HG03045 (cell line): ENCODE data around the gene GRID2.

Experiments
- ATAC-seq: cut with Tn5 transposase; IDR thresholded peaks from one replicate; pipeline ENCODE4 v1.9.1; 2021; ENCODE audit warnings: mild to moderate bottlenecking, moderate library complexity; ENCODE audit not compliant: unreplicated experiment

Gene GRID2

DNA sequence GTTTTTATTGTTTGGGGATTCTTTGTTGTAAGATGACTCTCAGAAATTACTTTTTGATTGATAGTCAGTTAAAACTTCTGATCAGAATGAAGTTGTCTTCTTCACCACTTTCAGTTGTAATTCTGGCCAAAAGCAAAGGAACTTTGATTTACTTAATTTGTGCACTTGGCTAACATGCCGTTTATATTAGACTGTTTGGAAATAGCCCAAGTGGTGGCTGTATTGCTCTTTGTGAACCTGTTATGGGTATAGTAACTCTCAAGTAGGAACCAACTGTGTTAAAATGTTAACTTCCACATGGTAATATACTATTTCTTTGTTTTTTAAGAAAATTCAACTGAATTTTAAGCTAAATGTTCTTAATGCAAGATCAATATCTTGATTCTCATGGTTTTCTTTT lies 581.9 kb downstream of the GRID2 start:
- ATAC-seq: no peak

- ATAC-seq: no peak
Observed at GRCh38 chr4:92952426-92952825, 648.7 kb downstream of the GRID2 start.

DNA sequence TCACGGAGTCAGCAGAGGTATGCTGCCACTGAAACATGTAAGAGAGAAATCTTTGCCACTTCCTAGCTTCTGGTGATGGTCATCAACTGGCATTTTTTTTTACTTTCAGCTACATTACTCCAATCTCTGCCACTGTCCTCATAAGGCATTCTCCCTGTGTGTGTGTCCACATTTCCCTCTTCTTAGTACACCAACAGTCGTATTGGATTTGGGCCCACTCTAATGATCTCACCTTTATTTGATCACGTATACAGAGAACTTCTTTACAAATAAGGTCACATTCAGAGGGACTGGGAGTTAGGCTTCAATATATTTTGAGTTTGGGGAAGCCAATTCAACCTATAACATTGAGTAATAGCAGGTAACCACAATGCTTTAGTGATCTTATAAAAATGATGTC lies 649.1 kb downstream of the GRID2 start:
- no peak for ATAC-seq

- no peak for ATAC-seq
Observed at GRCh38 chr4:92953462-92953861, 649.7 kb downstream of the GRID2 start.

GRCh38 chr4:92961881-92962280 lies 658.1 kb downstream of the GRID2 start:
- no peak for ATAC-seq

GRCh38 chr4:92962831-92963230 lies 659.1 kb downstream of the GRID2 start:
- no peak for ATAC-seq

- ATAC-seq: no peak
Observed at GRCh38 chr4:92968556-92968955, 664.8 kb downstream of the GRID2 start.

DNA sequence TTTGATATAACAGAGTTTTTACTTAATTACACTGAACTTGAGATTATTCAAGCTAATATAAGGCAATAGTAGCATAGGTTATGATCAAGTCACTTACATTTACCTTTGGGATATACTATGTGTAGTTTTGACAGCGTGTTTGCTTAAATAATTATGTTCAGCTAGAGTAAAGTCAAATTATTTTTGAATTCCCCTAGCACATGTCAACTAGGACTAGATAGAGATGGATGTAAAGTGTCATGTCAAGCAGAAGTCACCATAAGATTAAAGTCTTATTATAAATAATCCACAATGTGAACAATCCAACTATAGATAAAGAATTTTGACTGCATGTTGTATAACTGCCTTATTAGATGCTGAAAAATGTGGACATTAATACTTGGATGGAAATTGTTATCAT lies 665.2 kb downstream of the GRID2 start:
- ATAC-seq: no peak

DNA sequence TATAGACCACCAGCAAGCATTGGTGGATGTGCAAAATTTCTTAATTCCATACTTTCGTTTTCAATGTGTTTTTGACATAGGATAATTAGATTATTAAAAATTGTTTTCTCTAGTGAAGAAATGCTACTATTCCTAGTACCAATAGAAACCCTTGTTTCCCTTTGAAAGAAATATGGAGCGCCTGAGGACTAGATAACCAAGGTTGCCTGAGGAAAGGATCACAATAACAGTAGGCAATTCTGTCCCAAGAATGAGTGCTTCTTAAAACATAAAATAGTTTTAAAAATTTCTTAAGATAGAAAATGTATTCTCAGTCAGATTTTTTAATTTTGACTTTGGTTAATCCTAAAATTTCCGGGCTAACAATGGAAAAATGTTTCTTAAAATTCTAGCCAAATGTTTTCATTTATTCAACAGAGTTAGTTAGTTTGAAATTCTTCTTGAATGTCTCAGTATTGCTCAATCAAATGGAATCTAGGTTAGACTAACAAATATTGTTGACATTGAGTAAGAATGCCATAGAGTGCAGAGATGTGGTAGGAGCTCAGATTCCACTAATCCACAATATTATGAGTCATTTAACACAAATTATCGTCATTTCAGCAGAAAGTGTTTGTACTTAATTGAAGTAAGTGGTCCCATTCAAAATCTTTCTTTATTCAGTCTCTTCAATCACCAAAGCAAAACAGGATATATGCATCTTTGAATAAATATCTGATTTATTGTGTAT lies 666.0 kb downstream of the GRID2 start:
- ATAC-seq: no peak

GRCh38 chr4:92970996-92971395 lies 667.2 kb downstream of the GRID2 start:
- no peak for ATAC-seq

- ATAC-seq: no peak
Observed at GRCh38 chr4:92988301-92988700, 684.5 kb downstream of the GRID2 start.

- ATAC-seq: no peak
Observed at GRCh38 chr4:92992758-92993157, 689.0 kb downstream of the GRID2 start.

DNA sequence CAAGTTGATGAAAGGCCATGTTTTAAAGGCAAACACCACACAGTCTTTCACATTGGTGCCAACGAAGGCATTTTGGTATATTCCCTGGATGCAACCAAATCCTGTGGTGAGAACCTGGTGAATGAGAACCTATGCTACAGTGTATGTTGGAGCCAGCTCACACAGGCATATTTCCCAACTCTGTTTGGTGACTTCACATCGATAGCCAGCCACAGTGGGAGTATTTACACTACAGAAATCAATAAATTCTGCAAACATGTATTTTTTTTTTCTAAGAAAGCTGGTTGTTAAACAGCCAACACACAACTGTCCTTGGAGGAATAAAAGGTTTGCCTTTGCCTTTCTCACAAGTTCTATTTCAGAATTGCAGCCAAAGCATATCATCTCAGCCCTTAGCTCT lies 691.0 kb downstream of the GRID2 start:
- no peak for ATAC-seq

- ATAC-seq: no peak
Observed at GRCh38 chr4:92996533-92996932, 692.8 kb downstream of the GRID2 start.

DNA sequence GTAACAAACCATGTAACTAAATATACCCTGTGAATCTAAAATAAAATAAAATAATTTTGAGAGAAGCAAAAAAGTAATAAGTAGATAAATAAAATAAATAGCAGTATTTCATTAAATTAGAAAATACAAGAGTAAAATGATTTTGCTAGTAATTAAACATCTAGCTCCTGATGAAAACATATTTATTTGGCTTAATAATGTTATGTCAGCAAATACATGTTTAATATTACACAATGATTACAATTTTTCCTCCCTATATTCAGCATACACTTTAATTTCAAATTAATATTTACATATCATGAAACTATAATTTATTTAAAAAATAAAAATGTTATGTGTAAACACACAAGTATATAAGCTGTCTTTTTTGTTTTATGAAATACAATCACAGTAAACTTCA lies 697.1 kb downstream of the GRID2 start:
- no peak for ATAC-seq

DNA sequence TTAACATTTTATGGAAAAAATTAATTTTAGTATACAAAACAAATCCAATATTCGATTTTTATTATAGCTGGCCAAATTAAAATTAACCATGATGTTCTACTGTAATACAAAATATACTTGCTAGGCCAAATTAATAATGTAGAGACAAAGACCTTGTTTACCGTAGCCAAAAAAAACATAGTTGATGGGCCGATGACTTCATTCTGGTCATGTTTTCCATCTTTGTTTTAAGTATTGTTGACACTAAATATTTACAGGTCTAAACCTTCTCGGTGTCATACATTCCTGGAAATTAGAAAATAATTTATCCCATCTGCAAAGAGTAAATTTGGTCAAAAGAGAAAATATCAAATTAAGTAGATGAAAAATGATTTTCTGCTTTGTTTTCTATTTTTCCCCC lies 698.5 kb downstream of the GRID2 start:
- no peak for ATAC-seq

DNA sequence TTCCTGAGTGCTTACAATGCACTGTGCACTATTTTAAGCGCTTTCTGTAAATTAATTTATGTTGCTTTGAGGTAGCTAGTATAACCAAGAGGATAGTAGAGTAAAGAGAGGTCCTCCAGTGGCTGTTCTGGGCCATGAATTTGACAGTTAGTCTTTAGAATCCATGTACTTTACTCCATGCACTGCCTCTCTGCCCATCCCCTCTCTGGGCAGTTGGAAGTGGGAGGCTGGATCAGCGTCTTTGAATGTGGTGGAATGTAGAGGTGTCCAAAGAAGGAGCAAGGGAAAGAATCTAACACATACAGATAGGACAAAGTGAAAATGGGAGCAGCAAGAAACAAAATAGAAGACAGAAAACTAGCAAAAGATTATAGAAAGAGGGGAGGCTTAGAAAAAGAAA lies 712.6 kb downstream of the GRID2 start:
- ATAC-seq: no peak

DNA sequence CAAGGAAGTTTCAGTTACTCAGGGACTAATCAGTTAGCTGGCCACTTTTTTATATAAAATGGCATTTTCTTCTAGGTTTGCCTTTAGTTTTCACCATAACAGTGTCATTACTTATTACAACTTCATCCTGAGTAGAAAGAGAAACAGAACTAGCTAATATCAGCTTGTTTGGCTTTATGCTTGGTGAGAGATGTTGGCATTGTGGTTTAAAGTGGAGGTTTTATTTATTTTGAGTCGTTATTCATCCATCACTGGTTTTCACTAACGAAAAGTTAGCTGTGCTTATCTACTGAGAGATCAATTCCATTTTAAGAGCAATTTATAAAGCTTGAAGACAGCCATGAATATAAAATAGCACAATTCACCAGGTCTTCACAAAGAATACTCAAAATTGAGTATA lies 714.5 kb downstream of the GRID2 start:
- no peak for ATAC-seq

- no peak for ATAC-seq
Observed at GRCh38 chr4:93018806-93019205, 715.0 kb downstream of the GRID2 start.

- no peak for ATAC-seq
Observed at GRCh38 chr4:93029769-93030168, 726.0 kb downstream of the GRID2 start.

DNA sequence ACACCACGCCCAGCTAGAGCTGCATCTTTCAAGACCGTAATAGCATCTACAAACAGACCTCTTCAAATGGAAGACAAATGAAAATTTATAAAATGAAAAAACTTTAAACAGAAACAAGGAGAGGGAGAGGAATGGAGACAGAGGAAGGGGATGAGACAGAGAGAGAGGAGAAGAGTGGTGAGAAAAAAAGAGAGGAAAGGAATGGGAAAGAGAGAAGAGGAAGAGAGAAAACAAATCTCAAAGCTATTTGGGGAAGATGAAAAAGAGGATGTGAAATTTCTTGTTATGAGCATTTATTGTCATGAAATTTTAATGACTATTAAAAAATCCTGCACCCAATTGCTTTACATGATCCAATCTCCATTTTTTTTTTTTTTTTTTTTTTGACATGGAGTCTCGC lies 726.9 kb downstream of the GRID2 start:
- ATAC-seq: no peak

GRCh38 chr4:93031431-93032098 lies 727.8 kb downstream of the GRID2 start:
- ATAC-seq: no peak

DNA sequence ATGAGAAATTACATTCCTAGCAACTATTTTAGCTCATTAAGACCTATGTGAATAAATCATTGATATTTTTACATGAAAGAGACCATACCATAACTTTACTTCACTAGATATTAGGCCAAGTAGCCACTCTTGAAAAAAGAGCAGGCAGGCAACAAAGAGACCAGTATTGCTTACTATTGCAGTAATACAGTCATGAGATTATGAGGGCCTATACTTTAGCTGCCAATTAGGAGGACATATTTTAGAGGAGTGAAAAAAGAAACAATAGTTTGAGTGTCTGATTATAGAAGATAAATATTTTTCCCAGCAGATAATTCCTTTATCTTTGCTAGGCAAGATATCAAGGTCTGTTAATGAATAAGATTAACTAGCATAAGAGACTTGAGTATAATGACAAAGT lies 739.0 kb downstream of the GRID2 start:
- no peak for ATAC-seq
